Activated T-helper 2 cell treated with anti-CD3 and anti-CD28 coated beads, Interferon-gamma antibody, Interleukin-2, Interleukin-4, amounts not matched to agents 10 μg/mL and 5 μg/mL and 100 μg/mL, durations not matched to agents 14 hours and 24 hours and 36 hours (primary cell): ENCODE results near the gene RUVBL2. TPM values are rescaled to one million over a fixed set of nuclear protein-coding genes. Genes with fewer than 3 reads are reported as not detected.

Experiments
- DNase-seq: peaks from one replicate; pipeline ENCODE4 v3.0.0; 2021; ENCODE audit warnings: low spot score
- H3K27ac Mint-ChIP-seq: one replicate; pipeline ENCODE4 v1.8.0; 2021; ENCODE audit warnings: mixed read lengths
- H3K27me3 Mint-ChIP-seq: one replicate; pipeline ENCODE4 v1.8.0; 2021; ENCODE audit warnings: low read depth, mixed read lengths
- H3K36me3 Mint-ChIP-seq: one replicate; pipeline ENCODE4 v1.8.0; 2021; ENCODE audit warnings: low read depth, mixed read lengths
- H3K4me1 Mint-ChIP-seq: one replicate; pipeline ENCODE4 v1.8.0; 2021; ENCODE audit warnings: low read depth, mixed read lengths
- H3K4me3 Mint-ChIP-seq: one replicate; pipeline ENCODE4 v1.8.0; 2021; ENCODE audit warnings: low read depth, mild to moderate bottlenecking, moderate library complexity, mixed read lengths
- H3K9me3 Mint-ChIP-seq: one replicate; pipeline ENCODE4 v1.8.0; 2021; ENCODE audit warnings: mixed read lengths
- intact Hi-C: fragments of 100-400 bp; cut with micrococcal nuclease; formaldehyde crosslinking; loops from one replicate; pipeline ENCODE4 v1.15.1; 2023
- total RNA-seq: library from RNA; stranded (reverse); gene quantifications from 2 replicates; pipeline ENCODE4 v1.2.3, GENCODE V29; 2022

The RUVBL2 gene
- total RNA-seq, 1 donor from 2014 or later = 160 TPM

- intact Hi-C loops = no loop called here
- Mint-ChIP-seq H3K27me3 (no peaks in the 10 kb centered on the region), H3K36me3 (peaks cover 48% of the 10 kb centered on the region), H3K9me3 (no peaks in the 10 kb centered on the region), H3K4me3 (peak overlapping the region; percentile 96), H3K27ac (peak overlapping the region; percentile 99), H3K4me1 (peaks cover 40% of the 10 kb centered on the region)
- no peak for DNase-seq
Measured at GRCh38 chr19:48966541-48967345, 26.9 kb upstream of the RUVBL2 start.

GRCh38 chr19:48967346-48968178, 26.1 kb upstream of the RUVBL2 start:
- no peaks in the 10 kb centered on the region for H3K9me3 Mint-ChIP-seq
- H3K36me3 Mint-ChIP-seq = peaks cover 45% of the 10 kb centered on the region
- peak overlapping the region; percentile 1 for H3K27ac Mint-ChIP-seq
- no peak for DNase-seq
- H3K4me1 Mint-ChIP-seq = peaks cover 32% of the 10 kb centered on the region
- peak overlapping the region; percentile 96 for H3K4me3 Mint-ChIP-seq
- no peaks in the 10 kb centered on the region for H3K27me3 Mint-ChIP-seq
- intact Hi-C loops = no loop called here

- Mint-ChIP-seq H3K9me3 (no peaks in the 10 kb centered on the region), H3K27me3 (no peaks in the 10 kb centered on the region), H3K4me1 (peaks cover 28% of the 10 kb centered on the region), H3K27ac (peak overlapping the region; percentile 1), H3K4me3 (no peak overlapping the region), H3K36me3 (peaks cover 48% of the 10 kb centered on the region)
- intact Hi-C loops = no loop called here
- no peak for DNase-seq
Measured at GRCh38 chr19:48968179-48968661, 25.5 kb upstream of the RUVBL2 start.

GRCh38 chr19:48968813-48969218, 24.9 kb upstream of the RUVBL2 start:
- Mint-ChIP-seq H3K9me3 (no peaks in the 10 kb centered on the region), H3K4me1 (peaks cover 22% of the 10 kb centered on the region), H3K36me3 (peaks cover 45% of the 10 kb centered on the region), H3K4me3 (no peak overlapping the region), H3K27ac (no peak overlapping the region), H3K27me3 (no peaks in the 10 kb centered on the region)
- intact Hi-C loops = no loop called here
- DNase-seq = no peak

GRCh38 chr19:48969276-48970138, 24.2 kb upstream of the RUVBL2 start:
- no peak for DNase-seq
- H3K36me3 Mint-ChIP-seq = peaks cover 51% of the 10 kb centered on the region

GRCh38 chr19:48970139-48970766, 23.4 kb upstream of the RUVBL2 start:
- H3K36me3 Mint-ChIP-seq = peaks cover 51% of the 10 kb centered on the region
- peaks cover 13% of the 10 kb centered on the region for H3K4me1 Mint-ChIP-seq
- no peak overlapping the region for H3K4me3 Mint-ChIP-seq
- DNase-seq = no peak
- no peaks in the 10 kb centered on the region for H3K27me3 Mint-ChIP-seq
- no peaks in the 10 kb centered on the region for H3K9me3 Mint-ChIP-seq
- no peak overlapping the region for H3K27ac Mint-ChIP-seq
- intact Hi-C loops = loop anchor here (2.0 kb wide), 1 partner anchor 181 kb away; no protein-coding TSS in a partner anchor

More at GRCh38 chr19:48969276-48970138, 24.2 kb upstream of the RUVBL2 start:
- Mint-ChIP-seq H3K27me3 (no peaks in the 10 kb centered on the region), H3K4me1 (peaks cover 15% of the 10 kb centered on the region), H3K4me3 (no peak overlapping the region), H3K27ac (no peak overlapping the region), H3K9me3 (no peaks in the 10 kb centered on the region)
- intact Hi-C loops = loop anchor here (2.0 kb wide), 1 partner anchor 181 kb away; no protein-coding TSS in a partner anchor

GRCh38 chr19:48970923-48971395, 22.7 kb upstream of the RUVBL2 start:
- no peaks in the 10 kb centered on the region for H3K27me3 Mint-ChIP-seq
- no peak overlapping the region for H3K4me3 Mint-ChIP-seq
- H3K27ac Mint-ChIP-seq = no peak overlapping the region
- DNase-seq = peak; percentile 67
- peaks cover 11% of the 10 kb centered on the region for H3K4me1 Mint-ChIP-seq
- H3K36me3 Mint-ChIP-seq = peaks cover 47% of the 10 kb centered on the region
- no peaks in the 10 kb centered on the region for H3K9me3 Mint-ChIP-seq
- intact Hi-C loops = loop anchor here (2.0 kb wide), 1 partner anchor 182 kb away; no protein-coding TSS in a partner anchor

- H3K9me3 Mint-ChIP-seq = no peaks in the 10 kb centered on the region
- H3K4me1 Mint-ChIP-seq = peaks cover 8% of the 10 kb centered on the region
- H3K27ac Mint-ChIP-seq = no peak overlapping the region
- no peaks in the 10 kb centered on the region for H3K27me3 Mint-ChIP-seq
- H3K4me3 Mint-ChIP-seq = no peak overlapping the region
- no peak for DNase-seq
- intact Hi-C loops = no loop called here
- peaks cover 39% of the 10 kb centered on the region for H3K36me3 Mint-ChIP-seq
Measured at GRCh38 chr19:48975947-48976847, 17.5 kb upstream of the RUVBL2 start.

GRCh38 chr19:48977061-48977460, 16.6 kb upstream of the RUVBL2 start:
- intact Hi-C loops = no loop called here
- Mint-ChIP-seq H3K4me1 (peaks cover 8% of the 10 kb centered on the region), H3K4me3 (no peak overlapping the region), H3K36me3 (peaks cover 46% of the 10 kb centered on the region), H3K27ac (no peak overlapping the region), H3K9me3 (no peaks in the 10 kb centered on the region), H3K27me3 (no peaks in the 10 kb centered on the region)
- no peak for DNase-seq

GRCh38 chr19:48982280-48982679, 11.4 kb upstream of the RUVBL2 start:
- Mint-ChIP-seq H3K36me3 (peaks cover 53% of the 10 kb centered on the region), H3K4me3 (no peak overlapping the region), H3K27me3 (no peaks in the 10 kb centered on the region), H3K4me1 (peaks cover 8% of the 10 kb centered on the region), H3K9me3 (no peaks in the 10 kb centered on the region), H3K27ac (no peak overlapping the region)
- intact Hi-C loops = no loop called here
- DNase-seq = no peak

GRCh38 chr19:48985711-48986110, 8.0 kb upstream of the RUVBL2 start:
- no peak for DNase-seq
- intact Hi-C loops = no loop called here
- Mint-ChIP-seq H3K4me1 (peaks cover 6% of the 10 kb centered on the region), H3K36me3 (peaks cover 55% of the 10 kb centered on the region), H3K27me3 (no peaks in the 10 kb centered on the region), H3K9me3 (no peaks in the 10 kb centered on the region), H3K4me3 (no peak overlapping the region), H3K27ac (no peak overlapping the region)
